K562 (cell line): Measurements from ENCODE around the gene TAL1. TPM values are rescaled to one million over a fixed set of nuclear protein-coding genes. Genes with fewer than 3 reads are reported as not detected.

Experiments
- FOXM1 ChIP-seq, 2 experiments: fragments of 450-650 bp in 1 of 2; sonication (generic) in 1 of 2; formaldehyde crosslinking in 1 of 2; IDR thresholded peaks; 2 replicates each; pipeline versions ENCODE4 v1.6.1 to v1.9.0; 2017 to 2022; ENCODE audit warnings: low read depth in 2 of 2, mild to moderate bottlenecking in 2 of 2, missing genetic modification reagents in 1 of 2, moderate library complexity in 1 of 2
- GABPB2 ChIP-seq: fragments of 250-450 bp; sonication (Bioruptor Pico); conservative IDR thresholded peaks from 2 replicates; pipeline ENCODE4 v1.5.1; 2021; ENCODE audit warnings: mild to moderate bottlenecking
- GATA2 ChIP-seq: sonication (generic); formaldehyde crosslinking; IDR thresholded peaks from 2 replicates; pipeline ENCODE4 v1.4.0; 2020; ENCODE audit warnings: mild to moderate bottlenecking, missing genetic modification reagents
- KDM1A ChIP-seq, 2 experiments: fragments of 450-650 bp; IDR thresholded peaks; 2 replicates each; pipeline ENCODE4 v1.6.1; 2016; ENCODE audit warnings: mild to moderate bottlenecking in 2 of 2
- MYBL2 ChIP-seq, 2 experiments: fragments of 450-650 bp in 1 of 2; sonication (generic) in 1 of 2; formaldehyde crosslinking in 1 of 2; IDR thresholded peaks; 2 replicates each; pipeline versions ENCODE4 v1.6.1 to v1.8.1; 2017 to 2022; ENCODE audit warnings: borderline replicate concordance in 1 of 2, inconsistent platforms in 1 of 2, low read depth in 1 of 2, mild to moderate bottlenecking in 1 of 2, missing genetic modification reagents in 1 of 2, moderate library complexity in 1 of 2
- POLR2G ChIP-seq: fragments of 200-400 bp; formaldehyde crosslinking; IDR thresholded peaks from 2 replicates; pipeline ENCODE4 v1.6.1; 2017; ENCODE audit warnings: low read depth, mild to moderate bottlenecking, antibody characterized with exemption, low read length, moderate library complexity
- PTRF ChIP-seq: fragments of 450-650 bp; IDR thresholded peaks from 2 replicates; pipeline ENCODE4 v1.6.1; 2016; ENCODE audit warnings: mild to moderate bottlenecking, missing genetic modification characterization, missing compliant biosample characterization
- RBM15 ChIP-seq: fragments of 200-400 bp; formaldehyde crosslinking; IDR thresholded peaks from 2 replicates; pipeline ENCODE4 v1.6.1; 2018; ENCODE audit warnings: mild to moderate bottlenecking, low read length, moderate library complexity; ENCODE audit not compliant: insufficient read depth
- RBM25 ChIP-seq: fragments of 200-400 bp; formaldehyde crosslinking; IDR thresholded peaks from 2 replicates; pipeline ENCODE4 v1.6.1; 2018; ENCODE audit warnings: low read length, low read depth, moderate library complexity; ENCODE audit not compliant: severe bottlenecking
- RCOR1 ChIP-seq, 2 experiments: IDR thresholded peaks; 2 replicates each; pipeline ENCODE4 v1.6.1; 2012; ENCODE audit warnings: low read depth in 2 of 2, low read length in 2 of 2, borderline replicate concordance in 1 of 2, improper control_type of control experiment in 1 of 2
- RFX1 ChIP-seq: fragments of 450-650 bp; IDR thresholded peaks from 2 replicates; pipeline ENCODE4 v1.6.1; 2016; ENCODE audit warnings: mild to moderate bottlenecking, moderate library complexity
- polyA plus RNA-seq, 8 experiments: library from polyadenylated mRNA; depleted of rRNA in 4 of 8; stranded (reverse) in 5 of 8; unstranded in 3 of 8; fragments of >200 nt; fragmentation: Nextera tagmentation in 2 of 8; fragmentation: Illumina TruSeq in 1 of 8; extraction: Ambion mirVana in 2 of 8; extraction: Trizol in 1 of 8; gene quantifications; 2 replicates each; pipeline versions ENCODE4 v1.2.1 to v1.2.3, GENCODE V29; 2011 to 2014; ENCODE audit warnings: inconsistent platforms in 1 of 8, missing spikeins in 1 of 8
- total RNA-seq, 7 experiments: library from RNA; depleted of rRNA in 6 of 7; stranded (reverse); fragments of >200 nt in 6 of 7; fragmentation: Illumina TruSeq in 2 of 7; extraction: Trizol in 2 of 7; gene quantifications; 2 replicates each; pipeline versions ENCODE4 v1.2.1 to v1.2.3, GENCODE V29; 2011 to 2021; ENCODE audit warnings: low replicate concordance in 1 of 7
- TF ChIP-seq, protein P1 (sequence below): fragments of 450-650 bp; conservative IDR thresholded peaks from 2 replicates; pipeline ENCODE4 v1.6.1; 2016; ENCODE audit warnings: missing genetic modification characterization, low read depth, mild to moderate bottlenecking, control low read depth, missing compliant biosample characterization
- TF ChIP-seq, protein P2 (sequence below): fragments of 200-800 bp; sonication (Bioruptor generic); IDR thresholded peaks from 2 replicates; pipeline ENCODE4 v1.6.1; 2017; ENCODE audit warnings: missing genetic modification characterization, missing compliant biosample characterization

The TAL1 gene
- total and polyA plus RNA-seq, 9 of the 15 experiments (the other 6 are each of a cell fraction or from before 2014, with no cell fraction given), result 18.5 to 106 (median 59.7) TPM

- no peak for TF ChIP-seq GABPB2 (CRISPR knock-in tag)
- no peak for TF ChIP-seq MYBL2 (IDR thresholded peaks at IDR 0.05; ENCODE audit: low read depth)
- TF ChIP-seq MYBL2 (CRISPR knock-in tag; IDR thresholded peaks at IDR 0.05; ENCODE audit: borderline replicate concordance), result no peak
- TF ChIP-seq RFX1, result no peak
- TF ChIP-seq, protein P1, sequence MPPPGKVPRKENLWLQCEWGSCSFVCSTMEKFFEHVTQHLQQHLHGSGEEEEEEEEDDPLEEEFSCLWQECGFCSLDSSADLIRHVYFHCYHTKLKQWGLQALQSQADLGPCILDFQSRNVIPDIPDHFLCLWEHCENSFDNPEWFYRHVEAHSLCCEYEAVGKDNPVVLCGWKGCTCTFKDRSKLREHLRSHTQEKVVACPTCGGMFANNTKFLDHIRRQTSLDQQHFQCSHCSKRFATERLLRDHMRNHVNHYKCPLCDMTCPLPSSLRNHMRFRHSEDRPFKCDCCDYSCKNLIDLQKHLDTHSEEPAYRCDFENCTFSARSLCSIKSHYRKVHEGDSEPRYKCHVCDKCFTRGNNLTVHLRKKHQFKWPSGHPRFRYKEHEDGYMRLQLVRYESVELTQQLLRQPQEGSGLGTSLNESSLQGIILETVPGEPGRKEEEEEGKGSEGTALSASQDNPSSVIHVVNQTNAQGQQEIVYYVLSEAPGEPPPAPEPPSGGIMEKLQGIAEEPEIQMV (tag), result no peak
- peak; percentile 15; the same call in 1 of the 2 replicates for TF ChIP-seq GATA2
- no peak for TF ChIP-seq FOXM1 (IDR thresholded peaks at IDR 0.05; ENCODE audit: low read depth)
- TF ChIP-seq FOXM1 (CRISPR knock-in tag; IDR thresholded peaks at IDR 0.05; ENCODE audit: low read depth), result 0 out of 2 replicates have a peak, but pooled peaks have one; percentile 3
- peak; percentile 77 for TF ChIP-seq RBM25
- TF ChIP-seq, protein P2, sequence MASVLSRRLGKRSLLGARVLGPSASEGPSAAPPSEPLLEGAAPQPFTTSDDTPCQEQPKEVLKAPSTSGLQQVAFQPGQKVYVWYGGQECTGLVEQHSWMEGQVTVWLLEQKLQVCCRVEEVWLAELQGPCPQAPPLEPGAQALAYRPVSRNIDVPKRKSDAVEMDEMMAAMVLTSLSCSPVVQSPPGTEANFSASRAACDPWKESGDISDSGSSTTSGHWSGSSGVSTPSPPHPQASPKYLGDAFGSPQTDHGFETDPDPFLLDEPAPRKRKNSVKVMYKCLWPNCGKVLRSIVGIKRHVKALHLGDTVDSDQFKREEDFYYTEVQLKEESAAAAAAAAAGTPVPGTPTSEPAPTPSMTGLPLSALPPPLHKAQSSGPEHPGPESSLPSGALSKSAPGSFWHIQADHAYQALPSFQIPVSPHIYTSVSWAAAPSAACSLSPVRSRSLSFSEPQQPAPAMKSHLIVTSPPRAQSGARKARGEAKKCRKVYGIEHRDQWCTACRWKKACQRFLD, result peak; percentile 15; the same call in 1 of the 2 replicates
- TF ChIP-seq RCOR1 (IDR thresholded peaks at IDR 0.05; ENCODE audit: borderline replicate concordance in 1 of 2, low read depth in 2 of 2, low read length in 2 of 2), result 0 out of 4 replicates have a peak, but pooled peaks of 1 of the 2 experiments have one; percentile 10
- no peak for TF ChIP-seq PTRF (tag)
- TF ChIP-seq RBM15, result no peak
- TF ChIP-seq POLR2G, result 0 out of 2 replicates have a peak, but pooled peaks have one; percentile 11
- peak; percentile 20 to 63; a peak in 2 of 4 replicates for TF ChIP-seq KDM1A (IDR thresholded peaks at IDR 0.05)
Measured at GRCh38 chr1:47212636-47213229, 19.3 kb downstream of the TAL1 start (continued).
